Iris pigment epithelial cell (primary cell): ENCODE measurements around the gene TRIOBP.
"Not testable (repeated sequence)": the region's sequence is repeated elsewhere in the genome, so short reads cannot be mapped to it uniquely, and the experiment has no call there.

Experiments
- DNase-seq: peaks from one replicate; pipeline ENCODE4 v3.0.0-alpha.2; 2011; ENCODE audit warnings: low read depth

The TRIOBP gene, protein sequence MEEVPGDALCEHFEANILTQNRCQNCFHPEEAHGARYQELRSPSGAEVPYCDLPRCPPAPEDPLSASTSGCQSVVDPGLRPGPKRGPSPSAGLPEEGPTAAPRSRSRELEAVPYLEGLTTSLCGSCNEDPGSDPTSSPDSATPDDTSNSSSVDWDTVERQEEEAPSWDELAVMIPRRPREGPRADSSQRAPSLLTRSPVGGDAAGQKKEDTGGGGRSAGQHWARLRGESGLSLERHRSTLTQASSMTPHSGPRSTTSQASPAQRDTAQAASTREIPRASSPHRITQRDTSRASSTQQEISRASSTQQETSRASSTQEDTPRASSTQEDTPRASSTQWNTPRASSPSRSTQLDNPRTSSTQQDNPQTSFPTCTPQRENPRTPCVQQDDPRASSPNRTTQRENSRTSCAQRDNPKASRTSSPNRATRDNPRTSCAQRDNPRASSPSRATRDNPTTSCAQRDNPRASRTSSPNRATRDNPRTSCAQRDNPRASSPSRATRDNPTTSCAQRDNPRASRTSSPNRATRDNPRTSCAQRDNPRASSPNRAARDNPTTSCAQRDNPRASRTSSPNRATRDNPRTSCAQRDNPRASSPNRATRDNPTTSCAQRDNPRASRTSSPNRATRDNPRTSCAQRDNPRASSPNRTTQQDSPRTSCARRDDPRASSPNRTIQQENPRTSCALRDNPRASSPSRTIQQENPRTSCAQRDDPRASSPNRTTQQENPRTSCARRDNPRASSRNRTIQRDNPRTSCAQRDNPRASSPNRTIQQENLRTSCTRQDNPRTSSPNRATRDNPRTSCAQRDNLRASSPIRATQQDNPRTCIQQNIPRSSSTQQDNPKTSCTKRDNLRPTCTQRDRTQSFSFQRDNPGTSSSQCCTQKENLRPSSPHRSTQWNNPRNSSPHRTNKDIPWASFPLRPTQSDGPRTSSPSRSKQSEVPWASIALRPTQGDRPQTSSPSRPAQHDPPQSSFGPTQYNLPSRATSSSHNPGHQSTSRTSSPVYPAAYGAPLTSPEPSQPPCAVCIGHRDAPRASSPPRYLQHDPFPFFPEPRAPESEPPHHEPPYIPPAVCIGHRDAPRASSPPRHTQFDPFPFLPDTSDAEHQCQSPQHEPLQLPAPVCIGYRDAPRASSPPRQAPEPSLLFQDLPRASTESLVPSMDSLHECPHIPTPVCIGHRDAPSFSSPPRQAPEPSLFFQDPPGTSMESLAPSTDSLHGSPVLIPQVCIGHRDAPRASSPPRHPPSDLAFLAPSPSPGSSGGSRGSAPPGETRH (N-terminal part only)

DNA sequence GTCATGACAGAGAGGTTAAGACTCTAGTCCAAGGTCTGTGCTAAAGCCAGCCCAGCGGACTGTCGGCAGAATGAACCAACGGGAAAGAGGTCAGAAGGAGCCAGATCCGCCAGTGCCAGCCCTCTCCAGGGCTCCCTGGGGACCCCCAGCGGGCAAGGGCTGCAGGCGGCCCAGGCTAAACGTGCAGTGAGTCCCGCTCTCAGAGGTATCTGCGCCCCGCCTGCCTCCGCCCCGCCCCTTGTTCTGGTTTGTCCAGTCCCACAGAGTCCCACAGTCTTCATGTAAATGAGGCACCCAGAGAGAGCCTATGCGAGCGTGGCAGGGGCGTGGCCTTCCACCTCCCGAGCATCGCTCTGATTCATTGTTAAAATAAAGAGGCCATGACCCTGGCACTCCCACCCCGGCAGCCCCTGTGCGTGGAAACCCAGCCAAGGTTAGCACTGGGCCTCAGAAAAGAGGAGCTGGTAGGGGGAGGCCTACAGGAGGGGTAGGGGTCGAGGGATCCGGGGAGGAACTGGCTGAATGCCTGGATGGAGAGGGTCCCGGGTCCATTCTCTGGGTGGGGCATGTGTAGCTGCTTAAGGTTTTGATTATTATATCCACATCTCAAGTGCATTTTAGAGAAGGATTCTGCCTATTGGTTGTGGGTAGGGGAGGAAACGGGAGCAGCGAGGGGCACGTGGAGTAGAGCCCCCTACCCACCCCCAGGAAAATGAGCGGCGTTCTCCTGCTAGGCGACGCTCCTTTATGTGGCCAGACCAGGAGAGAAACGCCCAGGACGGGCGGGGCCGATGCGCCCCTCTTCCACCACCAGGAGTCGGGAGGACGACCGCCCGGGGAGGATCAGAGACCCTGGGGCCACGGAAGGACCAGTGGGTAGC is at the start of gene TRIOBP:
TRIOBP (plus strand) TSS at position 392 of the 881 bp plus-strand sequence. CDS start 4,318 bp downstream, outside the sequence.
- peak; percentile 96 for DNase-seq

DNA sequence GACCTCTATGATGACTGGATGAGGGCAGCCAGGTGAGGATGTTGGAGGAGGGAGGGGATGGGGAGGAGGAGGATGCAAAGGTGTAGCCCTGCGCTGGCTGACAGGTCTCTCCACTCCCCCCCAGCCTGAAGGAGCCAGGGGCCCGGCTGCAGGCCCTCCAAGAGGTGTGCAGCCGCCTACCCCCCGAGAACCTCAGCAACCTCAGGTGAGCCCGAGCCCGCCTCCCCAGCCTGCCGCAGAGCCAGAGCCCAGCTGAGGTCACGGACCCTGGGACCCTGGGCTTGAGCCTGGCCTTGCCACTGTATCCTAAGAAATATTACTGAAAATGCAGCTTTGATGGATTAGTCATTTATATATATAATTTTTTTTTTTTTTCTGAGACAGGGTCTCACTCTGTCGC is 49.5 kb upstream of the TRIOBP start:
- no peak for DNase-seq

DNA sequence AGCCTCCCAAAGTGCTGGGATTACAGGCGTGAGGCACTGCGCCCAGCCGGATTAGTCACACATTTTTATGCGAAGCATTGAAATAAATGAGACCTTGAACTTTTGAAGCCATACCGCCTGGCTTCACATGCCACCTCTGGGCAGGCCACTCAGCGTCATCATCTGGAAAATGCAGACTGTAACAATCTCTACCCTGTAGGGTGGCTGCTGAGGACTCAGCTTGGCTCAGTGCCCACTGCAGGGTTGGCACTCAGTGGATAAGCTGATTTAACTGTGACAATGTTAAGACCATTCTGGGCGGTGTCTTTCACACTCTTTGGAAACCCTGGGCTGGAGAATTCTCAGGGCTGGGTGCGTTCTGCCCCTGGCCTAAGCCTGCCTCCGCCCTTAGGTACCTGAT is 48.9 kb upstream of the TRIOBP start:
- no peak for DNase-seq

DNA sequence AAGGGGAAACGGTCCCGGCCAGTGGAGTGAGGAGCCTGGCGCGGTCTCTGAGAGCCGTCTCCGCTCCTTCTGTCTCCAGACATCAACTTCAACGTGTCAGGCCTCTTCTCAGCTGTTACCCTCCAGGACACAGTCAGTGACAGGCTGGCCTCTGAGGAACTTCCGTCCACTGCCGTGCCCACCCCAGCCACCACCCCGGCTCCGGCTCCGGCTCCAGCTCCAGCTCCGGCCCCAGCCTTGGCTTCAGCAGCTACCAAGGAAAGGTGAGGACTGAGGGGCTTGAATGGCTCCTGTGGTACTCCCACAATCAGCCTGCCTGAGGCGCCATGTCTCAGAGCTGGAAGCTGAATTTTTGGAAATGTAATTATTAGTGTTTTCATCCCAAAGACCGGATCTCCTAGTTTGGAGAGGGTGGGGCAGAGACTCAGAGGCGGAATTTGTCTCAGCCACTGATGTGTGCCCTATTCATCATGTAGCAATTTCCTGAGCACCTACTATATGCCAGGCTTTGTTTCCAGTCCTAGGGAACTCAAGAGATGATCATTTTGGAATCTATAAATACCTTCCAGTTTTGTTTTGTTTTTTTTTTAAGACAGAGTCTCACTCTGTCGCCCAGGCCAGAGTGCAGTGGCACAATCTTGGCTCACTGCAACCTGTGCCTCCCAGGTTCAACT is 46.2 kb upstream of the TRIOBP start:
- no peak for DNase-seq

DNA sequence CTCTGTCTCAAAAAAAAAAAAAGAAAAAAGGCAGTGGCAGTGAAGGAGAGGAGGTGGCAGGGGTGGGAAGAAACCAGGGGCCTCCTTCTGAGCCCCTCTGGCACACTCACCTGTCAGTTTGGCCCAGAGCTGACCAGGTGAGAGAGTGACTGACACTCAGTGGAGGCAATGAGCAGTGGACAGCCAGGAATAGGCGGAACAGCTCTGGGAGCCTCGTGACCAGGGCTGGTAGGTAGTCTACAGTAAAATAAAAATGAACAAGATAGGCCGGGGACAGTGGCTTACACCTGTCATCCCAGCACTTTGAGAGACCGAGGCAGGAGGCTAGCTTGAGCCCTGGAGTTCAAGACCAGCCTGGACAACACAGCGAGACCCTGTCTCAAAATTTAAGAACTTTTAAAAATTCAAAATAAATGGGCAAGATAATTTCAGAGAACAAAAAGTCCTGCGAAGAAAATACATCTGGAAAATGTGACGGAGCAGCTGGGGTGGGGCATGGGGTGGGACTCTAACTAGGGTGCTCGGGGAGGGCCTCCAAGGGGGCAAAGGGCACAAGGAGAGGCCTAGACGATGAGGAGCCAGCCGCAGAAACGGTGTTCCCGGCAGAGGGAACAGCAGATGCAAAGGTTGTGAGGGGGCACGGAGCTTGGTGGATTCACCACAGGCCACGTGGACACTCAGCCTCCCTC is 42.1 kb upstream of the TRIOBP start:
- DNase-seq = no peak

DNA sequence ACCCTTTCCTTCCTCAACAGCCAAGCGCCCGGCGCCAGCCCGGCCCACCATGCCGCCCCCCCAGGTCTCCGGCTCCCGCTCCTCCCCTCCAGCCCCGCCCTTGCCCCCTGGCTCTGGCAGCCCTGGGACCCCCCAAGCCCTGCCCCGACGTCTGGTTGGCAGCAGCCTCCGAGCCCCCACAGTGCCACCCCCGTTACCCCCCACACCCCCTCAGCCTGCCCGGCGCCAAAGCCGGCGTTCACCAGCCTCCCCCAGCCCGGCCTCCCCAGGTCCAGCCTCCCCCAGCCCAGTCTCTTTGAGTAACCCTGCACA is 41.6 kb upstream of the TRIOBP start:
- DNase-seq = no peak

DNA sequence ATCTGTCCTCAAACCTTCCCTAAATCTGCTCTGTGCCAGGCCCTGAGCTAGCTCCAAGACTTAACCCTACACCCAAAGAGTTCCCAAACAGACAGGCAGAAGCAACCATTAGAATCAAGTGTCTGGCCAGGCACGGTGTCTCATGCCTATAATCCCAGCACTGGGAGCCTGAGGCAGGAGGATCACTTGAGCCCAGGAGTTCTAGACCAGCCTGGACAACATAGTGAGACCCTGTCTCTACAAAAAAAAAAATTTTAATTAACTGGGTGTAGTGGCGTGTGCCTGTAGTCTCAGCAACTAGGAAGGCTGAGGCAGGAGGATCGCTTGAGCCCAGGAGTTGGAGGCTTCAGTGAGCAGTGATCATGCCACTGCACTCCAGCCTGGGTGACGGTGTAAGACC is 40.3 kb upstream of the TRIOBP start:
- DNase-seq = not testable (repeated sequence)

DNA sequence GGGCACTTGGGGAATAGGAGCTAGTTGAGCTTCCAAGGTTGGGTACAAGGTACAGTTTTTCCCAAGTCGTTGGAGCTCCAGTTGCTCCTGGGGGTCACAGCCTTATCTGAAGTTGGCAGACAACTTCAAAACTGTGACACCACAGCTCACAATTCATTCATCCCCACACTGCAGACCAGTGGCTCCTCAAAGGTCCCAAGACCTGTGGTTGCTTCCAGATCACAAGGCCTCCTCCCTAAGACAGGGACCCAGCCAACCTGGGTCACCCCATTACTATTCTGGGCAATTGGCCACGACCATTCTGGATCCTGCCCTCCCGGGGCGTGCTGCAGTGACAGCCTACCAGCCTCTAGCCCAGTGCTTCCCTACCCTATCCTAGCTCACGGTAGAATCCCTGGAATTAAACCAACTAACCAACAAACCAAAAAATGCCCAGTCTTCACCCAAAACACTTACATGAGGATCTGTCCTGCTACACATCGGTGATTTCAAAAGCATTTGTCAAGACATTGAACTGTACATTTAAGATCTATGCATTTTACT is 39.2 kb upstream of the TRIOBP start:
- peak; percentile 25 for DNase-seq

DNA sequence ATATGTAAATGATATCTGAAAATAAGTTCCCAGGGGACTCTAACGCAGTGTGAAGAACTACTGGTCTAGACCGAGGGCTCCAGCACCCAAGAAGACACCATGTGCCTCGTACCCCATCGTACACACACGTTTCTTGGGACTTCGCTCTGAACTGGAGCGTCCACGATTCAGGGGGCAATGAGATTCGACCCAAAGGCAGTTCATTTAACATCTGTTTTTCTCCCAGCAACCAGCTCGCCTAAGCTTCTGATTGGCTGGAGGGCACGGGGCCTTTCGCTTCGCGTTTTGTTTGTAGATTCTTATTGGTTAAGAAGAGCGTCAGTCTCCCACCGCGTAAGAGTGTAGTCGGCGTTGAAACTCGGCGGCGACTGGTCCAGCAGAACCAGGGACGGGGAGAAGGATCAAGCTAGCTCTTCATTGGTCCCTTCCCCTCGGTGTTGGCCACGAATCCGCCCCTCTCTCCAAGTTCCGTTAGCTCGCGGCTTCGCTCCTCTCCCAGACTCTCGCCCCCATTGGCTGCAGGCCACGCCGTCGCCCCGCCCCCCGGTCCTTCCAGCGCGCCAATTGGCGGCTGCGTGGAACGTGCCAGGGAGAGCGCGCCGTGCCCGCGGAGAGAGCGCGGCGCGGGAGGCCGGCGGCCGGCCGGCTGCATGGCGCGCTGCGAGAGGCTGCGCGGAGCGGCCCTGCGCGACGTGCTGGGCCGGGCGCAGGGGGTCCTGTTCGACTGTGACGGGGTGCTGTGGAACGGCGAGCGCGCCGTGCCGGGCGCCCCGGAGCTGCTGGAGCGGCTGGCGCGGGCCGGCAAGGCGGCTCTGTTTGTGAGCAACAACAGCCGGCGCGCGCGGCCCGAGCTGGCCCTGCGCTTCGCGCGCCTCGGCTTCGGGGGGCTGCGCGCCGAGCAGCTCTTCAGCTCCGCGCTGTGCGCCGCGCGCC is 38.4 kb upstream of the TRIOBP start, which contains the start of gene PDXP:
PDXP (plus strand) TSS at position 591 of the 933 bp plus-strand sequence; CDS start at position 651, 60 bp downstream.
- peak; percentile 100 for DNase-seq

DNA sequence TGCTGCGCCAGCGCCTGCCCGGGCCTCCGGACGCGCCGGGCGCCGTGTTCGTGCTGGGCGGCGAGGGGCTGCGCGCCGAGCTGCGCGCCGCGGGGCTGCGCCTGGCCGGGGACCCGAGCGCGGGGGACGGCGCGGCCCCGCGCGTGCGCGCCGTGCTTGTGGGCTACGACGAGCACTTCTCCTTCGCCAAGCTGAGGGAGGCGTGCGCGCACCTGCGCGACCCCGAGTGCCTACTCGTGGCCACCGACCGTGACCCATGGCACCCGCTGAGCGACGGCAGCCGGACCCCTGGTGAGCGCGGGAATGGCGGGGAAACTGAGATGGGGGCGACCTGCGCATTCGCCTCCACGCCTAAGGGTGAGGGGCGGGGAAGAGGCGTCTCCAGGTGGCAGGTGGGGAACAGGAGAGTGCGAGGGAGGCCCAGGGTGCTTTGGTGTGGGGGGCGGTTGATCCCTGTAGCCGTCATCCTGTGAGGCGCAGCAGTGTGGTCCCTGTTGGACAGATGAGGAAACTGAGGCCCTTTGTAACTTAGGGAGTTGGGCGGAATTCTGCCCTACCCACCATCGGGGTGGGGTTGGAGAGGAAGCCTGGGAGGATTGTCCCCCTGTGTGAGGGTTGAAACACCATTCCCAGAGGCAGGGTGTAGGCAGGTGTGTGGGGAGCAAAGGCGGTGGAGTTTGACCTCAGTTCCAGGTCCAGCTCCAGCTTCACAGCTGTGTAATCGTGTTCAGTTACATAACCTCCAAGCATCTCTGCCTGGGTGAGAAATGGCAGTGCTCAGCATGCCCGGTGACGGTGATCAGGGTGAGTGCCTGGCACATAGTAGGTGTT is 37.6 kb upstream of the TRIOBP start:
- no peak for DNase-seq

DNA sequence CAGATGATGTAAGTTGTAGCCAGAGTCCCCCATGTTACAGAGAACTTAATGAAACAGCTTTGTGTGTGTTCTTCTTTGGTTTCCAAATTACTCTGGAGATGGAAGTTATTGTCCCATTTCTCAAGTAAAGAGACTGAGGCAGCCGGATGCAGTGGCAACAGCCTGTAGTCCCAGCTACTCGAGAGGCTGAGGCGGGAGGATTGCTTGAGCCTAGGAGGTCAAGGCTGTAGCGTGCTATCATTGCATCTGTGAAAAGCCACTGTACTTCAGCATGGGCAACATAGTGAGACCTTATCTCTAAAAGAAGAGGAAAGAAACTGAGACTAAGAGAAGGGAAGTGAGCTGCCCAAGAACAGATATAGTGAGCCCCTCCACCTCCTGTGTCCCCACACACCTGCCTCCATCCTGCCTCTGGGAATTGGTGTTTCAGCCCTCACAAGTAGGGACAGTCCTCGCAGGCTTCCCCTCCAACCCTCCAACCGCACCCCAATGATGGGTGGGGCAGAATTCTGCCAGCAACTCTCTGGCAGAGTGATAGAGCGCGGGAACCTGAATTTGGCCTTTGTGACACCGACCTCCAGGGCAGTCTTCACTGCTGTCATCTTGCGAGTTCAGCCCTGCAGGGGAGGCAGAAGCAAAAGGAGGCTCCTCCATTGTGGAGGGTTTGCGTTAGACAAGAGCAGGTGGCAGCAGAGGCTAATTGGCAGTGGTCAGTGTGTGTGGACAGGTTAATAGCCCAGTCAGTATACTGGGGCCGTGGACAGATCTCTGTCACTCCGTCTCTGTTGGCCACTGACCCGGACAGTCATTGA is 36.7 kb upstream of the TRIOBP start:
- DNase-seq = no peak

DNA sequence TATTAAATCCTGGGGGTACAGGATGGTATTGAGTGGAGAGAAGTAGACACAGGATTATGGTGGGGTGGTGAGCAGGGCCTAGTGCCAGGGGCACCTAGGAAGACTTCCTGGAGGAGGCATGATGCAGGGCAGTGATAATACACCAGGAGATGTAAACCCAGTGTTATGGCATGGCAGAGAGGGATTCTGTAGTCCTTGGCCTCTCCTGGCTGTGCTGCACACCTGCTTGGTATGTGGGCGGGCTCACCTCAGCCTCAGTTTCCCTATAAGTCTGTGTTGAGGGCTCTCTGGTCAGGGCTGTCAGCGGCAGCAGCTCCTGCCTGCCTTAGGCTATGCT is 36.2 kb upstream of the TRIOBP start:
- DNase-seq = no peak

DNA sequence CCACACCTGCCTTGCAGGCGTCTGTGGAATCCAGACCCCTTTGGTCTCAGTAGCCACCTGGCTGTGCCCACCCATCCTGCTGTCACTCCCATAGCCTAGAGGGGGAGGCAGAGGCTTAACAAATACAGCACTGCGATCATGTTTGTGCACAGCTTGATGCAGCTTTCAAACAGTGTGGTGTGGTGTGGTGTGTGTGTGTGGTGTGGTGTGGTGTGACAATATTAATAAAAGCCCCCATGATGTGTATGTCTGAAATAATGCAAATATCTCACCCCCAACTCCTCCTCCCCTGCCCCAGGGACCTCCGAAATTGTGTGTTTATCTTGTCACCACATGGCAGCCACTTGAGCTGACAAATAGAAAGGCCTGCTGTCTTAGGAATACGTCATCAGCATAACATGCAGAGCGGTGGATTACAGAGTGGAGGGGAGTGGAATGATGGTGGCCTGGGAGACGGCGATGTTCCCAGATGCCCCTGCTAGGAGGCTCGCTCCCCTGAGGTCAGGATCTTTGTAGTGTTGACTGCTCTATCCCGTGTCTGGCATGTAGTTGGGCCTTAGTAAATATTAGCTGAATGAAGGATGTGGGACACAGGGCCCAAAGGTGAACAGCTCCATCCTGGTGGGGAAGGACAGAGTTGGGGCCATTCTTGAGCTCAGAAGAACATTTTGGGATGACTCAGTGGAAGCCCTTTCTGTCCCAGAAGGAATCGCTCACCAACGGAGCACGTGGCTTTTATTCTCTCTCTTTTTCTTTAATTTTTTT is 35.5 kb upstream of the TRIOBP start:
- DNase-seq = peak; percentile 77

DNA sequence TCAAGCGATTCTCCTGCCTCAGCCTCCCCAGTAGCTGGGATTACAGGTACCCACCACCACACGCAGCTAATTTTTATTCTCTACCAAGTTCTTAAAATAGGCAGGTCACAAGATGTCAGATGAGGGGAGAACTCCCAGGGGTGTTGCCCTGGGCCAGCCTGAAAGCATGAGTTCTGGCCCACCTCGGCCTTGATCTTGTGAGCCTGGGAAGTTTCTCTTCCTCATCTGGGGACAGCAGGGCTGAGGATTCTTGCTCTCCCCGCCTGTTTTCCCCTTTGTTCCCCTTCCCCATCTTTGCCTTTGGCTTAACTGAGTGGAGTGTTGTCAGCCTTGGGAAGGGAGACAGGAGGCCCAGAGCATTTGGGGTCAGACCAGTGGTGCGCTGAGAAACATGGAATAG is 34.8 kb upstream of the TRIOBP start:
- no peak for DNase-seq

DNA sequence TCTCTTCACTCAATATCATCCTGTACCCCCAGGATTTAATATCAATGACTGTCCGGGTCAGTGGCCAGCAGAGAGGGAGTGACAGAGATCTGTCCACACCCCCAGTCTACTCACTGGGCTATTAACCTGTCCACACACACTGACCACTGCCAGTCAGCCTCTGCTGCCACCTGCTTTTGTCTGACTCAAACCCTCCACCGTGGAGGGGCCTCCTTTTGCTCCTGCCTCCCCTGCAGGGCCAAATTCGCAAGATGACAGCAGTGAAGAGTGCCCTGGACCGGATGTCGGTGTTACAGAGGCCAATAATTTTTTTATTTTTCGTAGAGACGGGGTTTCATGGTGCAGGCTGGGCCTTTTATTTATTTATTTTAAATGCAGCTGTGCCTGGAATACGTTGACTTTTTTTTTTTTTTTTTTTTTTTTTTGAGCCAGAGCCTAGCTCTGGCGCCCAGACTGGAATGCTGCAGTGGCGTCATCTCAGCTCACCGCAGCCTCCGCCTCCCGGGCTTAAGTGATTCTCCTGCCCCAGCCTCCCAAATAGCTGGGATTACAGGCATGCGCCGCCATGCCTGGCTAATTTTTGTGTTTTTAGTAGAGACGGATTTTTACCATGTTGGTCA is 33.2 kb upstream of the TRIOBP start:
- peak; percentile 46 for DNase-seq
